Measurements from ENCODE around the gene SART1.
"Not testable (repeated sequence)": the region's sequence is repeated elsewhere in the genome, so short reads cannot be mapped to it uniquely, and the experiment has no call there.

SART1 gene

DNA sequence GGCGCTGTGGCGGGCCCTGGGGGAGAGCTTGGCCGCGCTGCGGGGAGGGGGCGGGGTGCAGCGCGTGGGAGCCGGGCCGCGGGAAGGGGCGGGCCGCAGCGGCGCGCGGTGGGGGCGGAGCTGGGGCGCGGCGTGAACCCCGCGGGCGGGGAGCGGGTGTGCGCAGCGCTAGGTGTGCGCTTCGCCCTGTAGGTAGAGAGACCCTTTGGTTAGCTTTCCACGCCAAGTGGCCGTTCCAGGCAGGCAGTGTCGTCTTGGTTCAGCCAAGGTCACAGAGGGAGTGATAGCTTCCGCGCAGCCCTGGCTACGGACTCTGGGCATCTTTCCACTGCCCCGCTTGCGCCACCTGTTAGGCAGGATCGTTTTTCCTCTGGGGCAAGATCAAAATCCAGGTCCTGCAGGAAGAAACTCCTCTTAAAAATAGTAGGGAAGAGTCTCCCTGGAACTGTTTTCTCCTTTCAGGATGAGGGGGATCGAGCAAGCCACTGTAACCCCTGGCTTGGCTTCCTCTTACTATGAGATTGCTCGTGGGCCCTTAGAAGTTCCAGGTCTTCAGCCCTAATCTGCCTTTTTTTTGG is 41.2 kb downstream of the SART1 start:
- DNase-seq, result no peak

DNA sequence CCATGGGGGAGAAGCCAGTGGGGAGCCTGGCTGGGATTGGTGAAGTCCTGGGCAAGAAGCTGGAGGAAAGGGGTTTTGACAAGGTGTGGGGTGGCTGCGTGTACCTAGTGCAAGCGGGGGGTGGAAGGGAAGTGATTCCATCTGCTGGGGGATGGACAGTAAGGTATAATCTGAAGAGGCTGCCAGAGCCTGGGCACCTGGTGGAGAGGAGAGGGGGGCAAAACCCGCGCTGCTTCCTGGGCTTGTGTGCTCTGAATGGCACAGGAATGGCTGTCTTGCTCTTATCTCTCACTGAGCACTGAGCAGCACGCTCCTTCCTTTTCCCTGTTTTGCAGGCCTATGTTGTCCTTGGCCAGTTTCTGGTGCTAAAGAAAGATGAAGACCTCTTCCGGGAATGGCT is 41.8 kb downstream of the SART1 start:
- DNase-seq, result no peak

DNA sequence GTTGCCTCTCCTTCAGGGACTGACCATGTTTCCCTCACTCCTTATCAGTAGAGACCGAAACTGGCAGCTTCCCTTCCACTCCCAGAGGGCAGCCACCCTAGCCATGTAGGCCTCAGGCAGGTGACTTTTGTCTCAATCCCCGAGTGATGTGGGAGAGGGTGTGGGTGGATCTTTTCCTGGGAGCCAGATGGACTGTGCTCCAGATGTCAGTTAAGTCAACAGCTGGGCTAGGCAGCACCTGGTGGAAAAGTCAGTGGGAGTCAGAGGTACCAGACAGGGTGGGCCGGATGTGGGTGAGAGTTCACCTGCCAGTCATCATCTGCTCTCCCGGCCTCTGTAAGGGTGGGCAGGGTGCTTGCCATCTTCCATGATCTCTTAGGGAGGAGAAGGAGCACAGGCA is 42.7 kb downstream of the SART1 start:
- no peak for DNase-seq

DNA sequence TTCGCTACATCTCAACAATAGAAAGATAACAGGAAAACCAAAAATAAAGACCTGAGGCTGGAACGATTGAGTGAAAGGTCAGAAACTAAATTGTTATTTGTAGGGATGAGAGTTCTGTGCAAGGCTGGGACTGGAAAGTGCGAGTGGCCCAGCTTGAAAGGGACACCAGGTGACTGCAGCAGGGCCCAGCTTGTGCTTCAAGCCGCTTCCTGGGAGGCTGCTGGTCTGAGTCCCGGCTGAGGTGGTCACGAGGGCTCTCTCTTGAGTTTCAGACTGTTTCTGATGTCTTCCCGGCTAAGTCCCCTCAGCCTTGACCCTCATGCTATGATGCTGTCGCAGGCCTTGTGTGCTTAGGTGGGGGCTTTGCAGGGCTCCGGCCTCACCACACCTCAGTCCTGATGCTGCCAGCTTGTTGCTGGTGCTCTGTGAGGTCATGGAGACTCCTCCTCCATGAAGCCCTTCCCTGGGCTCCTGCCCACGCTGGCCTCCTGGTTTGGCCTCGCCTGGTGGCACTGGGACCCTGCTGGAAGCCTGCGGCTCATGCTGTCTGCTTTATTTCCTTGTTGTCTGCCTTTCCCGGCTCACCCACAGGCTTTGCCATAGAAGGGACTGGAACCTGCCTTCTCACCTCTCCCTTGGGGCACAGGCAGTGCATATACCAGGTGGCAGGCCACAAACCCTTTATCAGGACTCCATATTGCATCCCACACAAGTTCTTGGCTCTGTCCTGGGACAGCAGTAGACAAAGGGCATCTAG is 44.8 kb downstream of the SART1 start:
- no peak for DNase-seq

DNA sequence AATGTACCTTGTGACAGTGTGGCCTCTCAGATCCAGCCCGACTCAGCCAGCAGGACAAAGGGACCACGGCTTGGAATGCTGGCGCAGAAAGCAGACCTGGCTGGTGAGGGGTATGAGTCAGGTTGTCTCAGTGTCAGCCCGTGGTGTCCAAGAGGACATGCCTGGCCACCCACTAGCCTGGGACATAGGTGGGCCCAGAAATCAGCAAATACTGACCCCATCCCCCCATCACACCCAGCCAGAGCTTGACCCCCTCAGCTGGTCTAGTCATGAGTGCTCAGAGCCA is 45.3 kb downstream of the SART1 start:
- DNase-seq, result no peak

DNA sequence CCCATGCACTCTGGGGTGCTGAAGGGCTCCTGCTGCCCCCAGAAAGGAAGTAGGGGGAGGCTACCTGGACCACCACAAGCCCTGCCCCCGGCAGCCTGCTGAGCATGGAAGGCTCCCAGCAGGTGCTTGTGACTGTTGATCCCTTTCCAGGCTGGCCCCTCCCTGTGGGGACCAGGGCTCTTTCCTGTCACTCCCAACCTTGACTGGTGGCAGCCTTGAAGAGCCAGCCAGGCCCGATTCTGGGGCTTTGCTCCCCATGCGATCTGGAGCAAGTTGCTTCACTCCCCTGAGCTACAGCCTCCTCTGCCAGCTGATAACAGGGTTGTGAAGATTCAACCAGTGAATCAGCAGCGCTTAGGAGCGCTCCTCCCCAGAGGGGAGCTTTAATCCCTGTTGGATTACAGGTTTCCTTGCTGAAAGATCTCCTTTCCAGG is 45.7 kb downstream of the SART1 start:
- DNase-seq, result no peak

DNA sequence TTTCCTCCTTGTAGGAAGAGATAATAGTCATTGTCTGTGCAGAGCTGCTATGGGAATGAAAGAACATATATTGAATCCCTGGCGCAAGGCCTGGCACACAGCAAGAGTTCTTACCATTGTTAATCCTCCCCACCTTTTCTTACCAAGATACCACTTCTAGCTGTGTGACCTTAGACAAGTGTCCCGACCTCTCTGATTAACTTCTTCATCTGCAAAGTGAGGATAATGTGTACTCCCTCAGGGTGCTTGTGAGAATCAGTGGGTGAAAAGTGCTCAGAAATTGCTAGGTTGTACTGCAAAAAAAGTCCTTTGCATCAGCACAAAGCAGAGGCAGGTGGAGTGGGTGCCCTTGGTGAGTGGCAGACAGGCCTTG is 46.5 kb downstream of the SART1 start:
- DNase-seq, result no peak

DNA sequence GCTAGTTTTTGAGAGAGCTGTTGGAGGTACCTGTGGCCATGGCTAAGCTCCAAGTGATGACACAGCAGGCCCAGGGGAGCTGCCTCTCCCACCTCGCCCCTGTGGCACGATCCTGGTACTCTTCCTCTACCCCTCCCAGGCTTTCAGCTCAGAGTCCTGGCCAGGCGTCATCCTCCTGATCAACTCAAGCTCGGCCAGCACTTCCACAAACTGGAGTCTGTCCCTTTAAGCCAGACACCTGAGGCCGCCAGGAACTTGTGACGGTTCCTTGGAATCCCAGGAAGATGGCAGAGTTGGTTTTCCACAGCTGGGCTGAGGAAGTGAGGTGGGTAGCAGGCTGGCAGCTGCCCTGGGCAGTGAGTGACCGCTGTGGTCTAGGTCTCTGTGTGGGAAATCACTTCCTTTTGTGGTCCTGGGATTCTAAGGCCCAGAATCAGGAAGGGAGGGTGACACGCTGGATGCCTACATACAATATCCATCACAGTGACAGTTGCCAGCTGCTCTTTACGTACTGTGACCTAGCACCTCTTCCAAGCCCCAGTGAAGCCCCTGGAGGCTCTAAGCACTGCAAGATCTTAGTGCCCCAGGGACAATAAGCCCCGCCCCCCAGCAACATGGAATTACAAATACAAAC is 47.1 kb downstream of the SART1 start:
- DNase-seq, result no peak

DNA sequence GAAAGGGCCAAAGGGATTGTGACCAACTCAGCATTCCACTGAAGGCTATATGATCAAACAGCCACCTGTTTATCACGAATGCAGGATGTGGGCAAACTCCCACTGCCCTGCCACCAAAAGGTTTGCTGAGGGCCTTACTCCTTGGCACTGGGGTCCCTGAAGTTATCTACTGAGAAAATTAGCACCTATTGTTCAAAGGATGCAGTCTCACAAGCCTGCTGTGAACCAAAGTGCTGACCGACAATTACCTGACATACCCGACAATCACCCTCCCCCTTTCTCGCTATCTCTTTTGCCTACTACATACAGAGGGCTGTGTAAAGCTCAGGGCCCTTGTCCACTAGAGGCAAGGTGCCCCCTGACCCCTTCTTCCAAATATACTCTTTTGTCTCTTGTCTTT is 48.5 kb downstream of the SART1 start:
- not testable (repeated sequence) for DNase-seq

DNA sequence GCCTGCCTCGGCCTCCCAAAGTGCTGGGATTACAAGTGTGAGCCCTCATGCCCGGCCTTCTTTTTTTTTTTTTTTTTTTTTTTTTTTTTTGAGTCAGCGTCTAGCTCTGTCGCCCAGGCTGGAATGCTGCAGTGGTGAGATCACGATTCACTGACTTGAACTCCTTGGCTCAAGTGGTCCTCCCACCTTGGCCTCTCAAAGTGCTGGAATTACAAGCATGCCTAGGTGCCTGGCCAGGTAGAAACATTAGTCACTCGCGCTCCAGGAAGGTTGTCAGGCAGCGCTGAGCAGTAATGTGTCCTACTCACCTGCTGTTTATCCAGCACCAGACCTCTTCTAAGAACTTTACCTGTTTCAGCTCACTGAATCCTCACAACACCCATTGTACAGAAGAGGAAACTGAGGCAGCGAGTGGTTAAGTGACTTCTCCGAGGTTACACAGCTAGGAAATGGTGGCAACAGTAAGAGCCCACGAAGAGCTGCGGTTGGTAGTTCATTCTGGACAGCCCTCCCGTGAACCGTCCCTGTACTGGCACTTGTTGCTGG is 49.8 kb downstream of the SART1 start:
- no peak for DNase-seq

DNA sequence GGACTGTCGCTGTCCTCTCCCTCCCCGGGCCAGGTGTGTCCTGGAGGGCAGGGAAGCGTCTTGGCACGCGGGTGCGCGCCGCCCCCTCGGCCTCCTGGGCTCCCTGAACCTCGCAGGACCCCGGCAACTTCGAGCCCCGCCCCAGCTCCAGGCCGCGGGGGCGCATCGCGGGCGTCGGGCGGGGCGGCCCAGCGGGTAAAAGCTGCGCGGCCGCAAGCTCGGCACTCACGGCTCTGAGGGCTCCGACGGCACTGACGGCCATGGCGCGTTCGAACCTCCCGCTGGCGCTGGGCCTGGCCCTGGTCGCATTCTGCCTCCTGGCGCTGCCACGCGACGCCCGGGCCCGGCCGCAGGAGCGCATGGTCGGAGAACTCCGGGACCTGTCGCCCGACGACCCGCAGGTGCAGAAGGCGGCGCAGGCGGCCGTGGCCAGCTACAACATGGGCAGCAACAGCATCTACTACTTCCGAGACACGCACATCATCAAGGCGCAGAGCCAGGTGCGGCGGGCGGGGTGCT is 50.3 kb downstream of the SART1 start, which contains the start of gene CST6:
TSS of gene CST6 (plus strand) at position 224 of the 519 bp plus-strand sequence. CDS start at position 261, 37 bp downstream.
- DNase-seq, result no peak

DNA sequence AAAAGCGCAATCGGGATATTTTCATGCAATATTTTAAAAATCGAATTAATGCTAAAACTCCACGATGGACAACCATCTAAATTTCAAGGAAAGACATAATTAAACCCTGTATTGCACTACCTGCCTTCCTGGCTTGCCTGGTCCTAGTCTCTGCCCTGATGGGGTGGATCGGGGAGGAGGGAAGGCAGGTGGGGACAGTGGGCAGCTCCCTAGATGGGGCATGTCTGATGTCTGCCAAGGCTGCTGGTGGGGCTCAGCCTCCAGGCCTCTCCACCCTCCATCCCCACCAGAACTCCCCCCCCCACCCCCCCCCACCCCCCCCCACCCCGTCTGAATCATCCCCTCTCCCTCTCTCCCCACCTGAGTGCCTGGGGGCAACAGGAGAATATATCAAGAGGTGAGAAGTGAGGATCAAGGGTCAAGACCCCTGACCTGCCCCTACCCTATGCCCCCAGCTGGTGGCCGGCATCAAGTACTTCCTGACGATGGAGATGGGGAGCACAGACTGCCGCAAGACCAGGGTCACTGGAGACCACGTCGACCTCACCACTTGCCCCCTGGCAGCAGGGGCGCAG is 50.9 kb downstream of the SART1 start:
- DNase-seq, result no peak

DNA sequence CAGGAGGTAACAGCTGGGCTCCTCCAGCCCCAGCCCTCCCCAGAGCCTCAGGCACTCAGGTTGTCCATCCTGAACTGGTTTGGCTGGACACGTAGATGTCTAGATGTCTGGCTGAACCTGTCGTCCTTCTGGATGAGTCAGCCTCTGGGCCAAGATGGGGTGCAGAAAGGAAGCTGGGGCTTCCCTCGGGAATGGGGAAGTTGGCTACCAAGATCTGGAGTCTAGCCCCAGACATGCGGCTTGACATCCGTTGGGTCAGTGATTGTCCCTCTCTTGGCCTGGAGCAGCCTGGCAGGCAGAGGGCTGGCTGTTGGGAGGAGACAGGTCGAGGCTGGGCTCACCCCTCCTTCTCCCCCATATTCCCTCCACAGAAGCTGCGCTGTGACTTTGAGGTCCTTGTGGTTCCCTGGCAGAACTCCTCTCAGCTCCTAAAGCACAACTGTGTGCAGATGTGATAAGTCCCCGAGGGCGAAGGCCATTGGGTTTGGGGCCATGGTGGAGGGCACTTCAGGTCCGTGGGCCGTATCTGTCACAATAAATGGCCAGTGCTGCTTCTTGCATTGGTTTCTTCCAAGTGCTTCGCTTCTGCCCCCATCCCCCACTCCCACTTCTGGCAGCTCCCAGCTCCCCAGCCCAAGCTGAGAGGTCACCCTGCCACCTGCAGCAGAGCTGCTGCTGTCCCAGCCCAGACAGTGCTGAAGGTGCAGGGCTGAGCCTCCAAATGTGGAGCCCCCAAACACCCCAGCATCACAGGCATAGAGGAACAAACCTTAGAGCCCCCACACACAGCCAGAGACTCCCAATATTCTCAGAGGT is 51.6 kb downstream of the SART1 start:
- no peak for DNase-seq

DNA sequence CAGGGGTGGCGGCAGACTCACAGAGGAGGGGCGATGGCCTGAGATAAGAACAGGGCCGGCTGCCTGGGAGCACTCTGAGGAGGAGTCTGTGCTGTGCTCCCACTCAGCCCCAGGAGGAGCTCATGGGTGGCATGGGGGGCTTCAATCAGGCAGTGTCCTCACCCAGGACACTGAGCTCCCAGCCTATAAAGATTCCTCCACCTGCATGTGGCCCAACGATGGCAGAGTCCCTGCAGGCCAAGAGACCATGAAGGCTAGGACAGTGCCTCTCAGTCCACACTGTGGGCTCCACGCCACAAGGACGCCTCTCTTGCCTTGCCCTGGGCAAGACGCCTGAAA is 52.2 kb downstream of the SART1 start:
- DNase-seq, result no peak

DNA sequence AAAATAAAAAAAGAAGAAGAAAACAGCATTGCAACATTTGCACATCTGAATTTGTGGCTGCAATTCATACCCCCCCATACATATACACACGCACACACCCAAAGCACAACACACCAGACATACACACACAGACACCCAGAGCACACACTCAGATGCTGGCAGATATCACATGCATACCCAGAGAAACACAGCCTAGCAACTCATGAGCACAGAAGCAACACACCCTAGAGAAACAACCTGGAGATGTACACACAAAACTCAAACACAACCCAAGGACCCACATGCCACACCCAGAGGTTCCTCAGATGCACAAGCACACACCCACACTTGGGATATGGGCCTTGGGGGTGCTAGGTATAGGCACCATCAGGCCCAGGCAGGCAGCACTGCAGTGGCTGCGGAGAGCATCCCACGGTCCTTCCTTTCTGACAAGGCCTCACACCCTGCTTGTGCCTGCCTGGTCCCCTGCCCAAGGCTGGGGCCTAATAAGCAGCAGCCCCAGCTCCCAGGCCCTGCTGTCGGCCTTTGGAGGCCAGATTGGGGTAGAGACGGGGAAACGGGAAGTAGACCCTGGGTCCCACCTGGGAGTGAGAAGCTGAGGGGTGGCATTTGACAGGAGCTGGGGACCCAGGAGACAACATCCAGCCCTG is 53.4 kb downstream of the SART1 start:
- DNase-seq, result no peak

DNA sequence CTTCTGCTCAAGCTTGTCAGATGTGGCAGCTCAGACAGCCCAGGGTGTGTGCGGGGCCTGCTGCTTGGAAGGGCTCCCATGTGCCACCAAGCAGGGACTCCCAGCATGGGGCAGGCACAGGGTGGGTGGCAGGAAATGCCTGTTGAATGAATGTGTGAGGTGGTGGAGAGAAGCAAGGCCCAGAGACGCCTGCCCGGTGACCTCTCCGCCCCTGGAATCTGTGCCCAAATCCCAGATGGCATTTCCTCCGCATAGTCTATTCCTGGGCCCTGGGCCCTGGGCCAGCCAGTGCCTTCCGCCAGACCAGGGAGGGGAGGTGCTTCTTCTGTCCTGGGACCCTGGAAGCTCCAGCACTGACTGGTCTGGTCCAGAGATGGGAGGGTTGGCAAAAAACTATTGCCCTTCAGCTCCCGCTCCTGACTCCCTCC is 53.9 kb downstream of the SART1 start:
- DNase-seq, result no peak

DNA sequence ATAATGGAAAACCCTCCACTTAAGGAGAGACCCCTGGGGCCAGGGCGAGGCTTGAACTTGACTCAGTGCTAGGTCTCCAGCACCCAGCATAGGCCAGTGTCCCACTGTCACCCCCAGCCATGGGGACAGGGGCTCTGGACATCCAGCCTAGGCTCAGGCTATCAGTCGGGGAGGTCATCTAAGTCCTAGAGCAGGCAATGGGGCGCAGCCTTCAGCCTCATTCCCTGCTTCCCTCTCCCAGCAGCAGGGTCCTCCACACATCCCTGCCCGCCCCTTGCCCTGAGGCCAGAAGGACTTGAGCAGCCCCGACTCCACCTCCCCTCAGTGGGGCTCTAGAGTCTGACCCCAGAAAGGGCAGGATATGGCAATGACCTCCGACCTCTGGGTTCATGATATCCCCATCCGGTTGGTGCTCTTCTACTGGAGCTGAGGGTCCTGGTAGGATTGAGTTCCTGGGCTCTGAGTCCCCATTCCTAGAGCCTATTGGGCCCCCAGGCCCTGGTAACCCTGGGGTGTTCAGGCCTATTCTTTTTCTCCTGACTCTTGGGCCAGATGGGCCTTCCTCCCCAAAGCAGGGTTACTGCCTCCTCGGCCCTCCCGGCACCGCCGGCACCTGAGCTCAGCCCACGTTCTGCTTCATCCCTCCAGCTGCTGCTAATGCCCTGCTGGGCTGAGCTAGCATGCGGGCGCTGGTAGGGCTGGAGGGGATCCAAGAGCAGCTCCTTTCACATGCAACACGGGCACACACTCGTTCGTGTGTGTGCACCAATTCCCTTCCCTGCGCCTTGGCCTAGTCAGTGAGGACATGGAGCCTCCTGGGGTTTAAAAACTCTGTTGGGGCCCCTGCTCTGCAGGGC is 54.6 kb downstream of the SART1 start:
- DNase-seq, result no peak

DNA sequence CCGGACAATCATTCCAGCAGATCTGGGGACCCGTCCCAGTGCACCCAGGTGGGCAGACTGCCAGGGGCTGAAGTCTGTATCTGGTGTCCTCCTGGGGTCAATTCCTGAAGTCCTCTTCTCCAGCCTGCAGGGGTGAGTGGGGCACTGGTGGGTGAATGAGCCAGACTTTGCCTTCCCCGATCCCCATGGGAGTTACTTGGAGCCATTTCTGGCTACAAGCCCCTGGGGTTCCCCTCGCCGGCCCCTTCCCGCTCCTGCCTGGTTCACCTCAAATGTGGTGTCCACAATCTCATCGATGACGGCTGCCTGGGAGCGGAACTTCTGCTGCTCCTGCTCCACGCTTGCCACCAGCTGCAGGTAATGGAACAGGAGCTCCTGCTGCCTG is 55.3 kb downstream of the SART1 start:
- DNase-seq, result no peak

DNA sequence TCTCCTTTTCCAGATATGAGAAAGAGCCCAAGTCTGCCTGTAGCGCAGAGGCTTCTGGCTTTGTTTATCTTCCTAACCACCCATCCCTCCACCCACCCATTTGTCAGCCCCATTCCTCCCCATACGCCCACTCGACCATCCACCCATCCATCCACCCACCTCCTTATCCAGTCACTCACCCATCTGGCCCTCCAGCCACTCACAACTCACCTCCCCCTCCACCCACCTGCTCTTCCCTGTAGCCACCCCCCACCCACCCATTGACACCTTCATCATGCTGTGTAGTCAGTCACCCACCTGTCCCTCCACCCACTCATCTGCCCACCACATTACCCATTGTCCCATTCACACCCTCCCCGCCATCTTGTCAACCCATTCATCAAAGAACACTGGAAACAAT is 55.8 kb downstream of the SART1 start:
- DNase-seq, result no peak

DNA sequence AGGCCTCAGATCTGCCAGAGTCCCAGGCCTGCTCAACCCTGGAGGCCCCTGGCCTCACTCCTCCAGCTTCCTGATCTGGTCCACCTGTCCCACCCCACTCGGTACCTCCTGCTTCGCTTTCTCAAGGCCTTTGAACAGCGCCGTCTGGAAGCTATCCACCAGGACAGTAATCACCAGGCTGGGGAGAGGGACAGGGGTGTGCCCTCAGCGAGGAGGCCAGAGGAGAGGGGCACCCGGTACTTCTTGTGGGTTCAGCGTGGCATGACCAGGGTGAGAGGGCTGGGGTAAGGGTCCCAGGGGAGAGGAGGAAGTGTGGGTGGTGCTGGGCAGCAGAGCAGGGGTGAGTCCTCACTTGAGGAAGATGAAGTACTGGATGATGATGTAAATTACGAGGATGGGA is 58.7 kb downstream of the SART1 start:
- no peak for DNase-seq

DNA sequence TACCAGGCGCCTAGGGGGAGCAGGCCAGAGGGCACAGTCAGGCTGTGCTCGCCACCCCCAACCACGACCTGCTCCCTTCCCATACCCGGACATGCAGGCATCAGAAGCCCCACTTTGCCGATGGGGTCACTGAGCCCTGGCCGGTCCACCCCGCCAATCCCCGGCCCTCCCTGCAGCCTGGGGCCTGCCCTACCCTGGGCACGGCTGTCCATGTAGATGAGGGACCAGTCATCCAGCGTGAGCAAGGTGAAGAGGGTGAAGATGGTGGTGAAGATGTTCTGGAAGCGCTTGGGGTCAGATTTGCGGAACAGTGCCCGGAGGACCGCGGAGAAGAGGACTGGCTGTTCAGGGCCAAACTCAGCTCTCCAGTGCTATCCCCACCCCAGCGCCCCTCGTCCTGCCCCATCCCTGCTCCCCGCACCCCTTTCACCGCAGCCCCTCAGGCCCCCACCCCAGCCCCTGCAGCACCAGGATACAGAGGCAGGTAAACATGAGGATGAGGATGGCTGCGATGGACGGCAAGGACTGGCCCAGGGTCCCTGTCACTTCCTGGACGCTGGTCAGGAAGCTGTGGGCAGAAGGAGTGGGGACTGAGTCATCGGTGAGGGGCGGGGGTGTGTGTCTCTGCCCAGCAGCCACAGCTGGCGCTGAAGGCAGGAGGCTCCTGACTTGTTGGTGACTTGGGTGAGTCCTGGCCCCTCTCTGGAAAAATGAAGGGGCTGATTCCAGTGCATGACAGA is 59.3 kb downstream of the SART1 start:
- DNase-seq, result peak; percentile 57
